Muscle layer of colon (tissue), 2 donors: Measurements from ENCODE around the gene BRD3.
"Not testable (repeated sequence)": the region's sequence is repeated elsewhere in the genome, so short reads cannot be mapped to it uniquely, and the experiment has no call there.

Experiments used
- H3K27ac ChIP-seq: one replicate; pipeline ENCODE4 v1.7.0; 2013; ENCODE audit warnings: low read depth, mild to moderate bottlenecking, low read length, moderate library complexity
- H3K27me3 ChIP-seq, 2 donors: one replicate each; pipeline ENCODE4 v1.7.0; 2013; ENCODE audit warnings: low read length in 2 of 2, mild to moderate bottlenecking in 2 of 2; ENCODE audit not compliant: insufficient read depth in 2 of 2, control insufficient read depth in 1 of 2
- H3K36me3 ChIP-seq: one replicate; pipeline ENCODE4 v1.7.0; 2013; ENCODE audit warnings: mild to moderate bottlenecking, low read length; ENCODE audit not compliant: insufficient read depth
- H3K4me1 ChIP-seq: one replicate; pipeline ENCODE4 v1.7.0; 2013; ENCODE audit warnings: mild to moderate bottlenecking, low read length; ENCODE audit not compliant: insufficient read depth
- H3K4me3 ChIP-seq, 2 donors: one replicate each; pipeline ENCODE4 v1.7.0; 2013; ENCODE audit warnings: low read length in 2 of 2, low read depth in 1 of 2, mild to moderate bottlenecking in 1 of 2, moderate library complexity in 1 of 2
- H3K9ac ChIP-seq: one replicate; pipeline ENCODE4 v1.7.0; 2013; ENCODE audit warnings: low read length
- H3K9me3 ChIP-seq: one replicate; pipeline ENCODE4 v1.7.0; 2013; ENCODE audit warnings: mild to moderate bottlenecking, low read length
- donor health status: abdominal sarcoma.
- donor health status: Adenocarcinoma of cecum.

Gene BRD3

DNA sequence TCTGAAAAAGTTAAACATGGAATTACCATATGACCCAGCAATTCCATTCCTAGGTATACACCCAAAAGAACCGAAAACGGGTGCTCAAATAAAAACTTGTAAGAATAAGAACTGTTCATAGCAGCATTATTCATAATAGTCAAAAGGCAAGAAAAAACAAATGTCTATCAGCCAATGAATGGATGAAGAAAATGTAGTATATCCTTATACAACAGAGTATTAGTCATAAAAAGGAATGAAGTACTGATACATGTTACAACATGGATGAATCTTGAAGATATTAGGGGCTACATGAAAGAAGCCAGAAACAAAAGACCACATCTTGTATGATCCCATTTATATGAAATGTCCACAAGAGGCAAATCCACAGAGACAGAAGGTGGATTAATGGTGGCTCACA lies 15.6 kb upstream of the BRD3 start:
- no peak overlapping the region for H3K9ac ChIP-seq
- no peaks in the 10 kb centered on the region for H3K27me3 ChIP-seq
- H3K27ac ChIP-seq = no peak overlapping the region
- no peak overlapping the region for H3K4me3 ChIP-seq
- H3K9me3 ChIP-seq = peaks cover 5% of the 10 kb centered on the region
- H3K36me3 ChIP-seq = no peaks in the 10 kb centered on the region
- H3K4me1 ChIP-seq = no peaks in the 10 kb centered on the region

DNA sequence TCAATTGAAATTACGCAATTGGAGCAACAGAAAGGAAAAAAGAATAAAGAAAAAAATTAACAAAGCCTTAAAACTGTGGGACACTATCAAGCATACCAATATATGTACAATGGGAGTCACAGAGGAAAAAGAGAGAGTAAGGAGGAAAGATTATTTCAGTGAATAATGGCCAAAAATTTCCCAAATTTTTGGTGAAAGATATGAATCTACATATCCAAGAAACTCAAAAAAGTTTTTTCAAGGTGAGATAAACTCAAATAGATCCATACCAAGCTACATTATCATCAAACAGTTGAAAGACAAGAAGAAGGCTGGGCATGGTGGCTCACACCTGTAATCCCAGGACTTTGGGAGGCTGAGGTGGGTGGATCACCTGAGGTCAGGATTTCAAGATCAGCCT lies 8.8 kb upstream of the BRD3 start:
- Histone ChIP-seq H3K36me3 (no peaks in the 10 kb centered on the region), H3K9me3 (peaks cover 5% of the 10 kb centered on the region), H3K27ac (no peak overlapping the region), H3K4me3 (no peak overlapping the region), H3K9ac (no peak overlapping the region), H3K4me1 (no peaks in the 10 kb centered on the region), H3K27me3 (no peaks in the 10 kb centered on the region)

DNA sequence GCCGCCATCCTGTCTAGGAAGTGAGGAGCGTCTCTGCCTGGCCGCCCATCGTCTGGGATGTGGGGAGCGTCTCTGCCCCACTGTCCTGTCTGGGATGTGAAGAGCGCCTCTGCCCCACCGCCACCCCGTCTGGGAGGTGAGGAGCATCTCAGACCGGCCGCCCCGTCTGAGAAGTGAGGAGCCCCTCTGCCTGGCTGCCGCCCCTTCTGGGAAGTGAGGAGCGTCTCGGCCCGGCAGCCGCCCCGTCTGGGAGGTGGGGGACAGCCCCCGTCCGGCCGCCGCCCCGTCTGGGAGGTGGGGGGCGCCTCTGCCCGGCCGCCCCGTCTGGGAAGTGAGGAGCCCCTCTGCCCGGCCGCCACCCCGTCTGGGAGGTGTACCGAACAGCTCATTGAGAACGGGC lies 7.9 kb upstream of the BRD3 start:
- not testable (repeated sequence) for H3K27ac ChIP-seq, H3K9me3 ChIP-seq, H3K4me1 ChIP-seq, H3K36me3 ChIP-seq, H3K27me3 ChIP-seq, H3K9ac ChIP-seq, H3K4me3 ChIP-seq

DNA sequence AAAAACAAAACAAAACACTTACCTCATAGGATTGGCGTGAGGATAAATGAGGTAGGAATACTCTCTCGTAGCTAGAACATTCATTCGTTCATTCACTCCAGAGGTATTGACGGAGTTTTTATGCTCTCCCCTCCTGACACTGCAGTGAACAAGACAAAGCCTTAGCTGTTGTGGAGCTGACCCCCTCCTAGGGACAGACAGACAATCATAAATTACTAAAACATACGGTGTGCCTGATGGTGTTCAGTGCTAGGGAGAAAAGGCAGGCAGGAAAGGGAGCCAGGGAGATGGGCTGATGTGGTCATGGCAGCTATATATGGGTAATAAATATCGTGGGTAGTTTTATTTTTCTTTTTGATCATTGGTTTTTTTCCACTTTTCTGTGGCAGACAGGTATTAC lies 5.7 kb upstream of the BRD3 start:
- Histone ChIP-seq H3K27me3 (no peaks in the 10 kb centered on the region), H3K36me3 (no peaks in the 10 kb centered on the region), H3K9me3 (no peaks in the 10 kb centered on the region), H3K4me3 (no peak overlapping the region), H3K27ac (no peak overlapping the region), H3K4me1 (peaks cover 6% of the 10 kb centered on the region), H3K9ac (no peak overlapping the region)

DNA sequence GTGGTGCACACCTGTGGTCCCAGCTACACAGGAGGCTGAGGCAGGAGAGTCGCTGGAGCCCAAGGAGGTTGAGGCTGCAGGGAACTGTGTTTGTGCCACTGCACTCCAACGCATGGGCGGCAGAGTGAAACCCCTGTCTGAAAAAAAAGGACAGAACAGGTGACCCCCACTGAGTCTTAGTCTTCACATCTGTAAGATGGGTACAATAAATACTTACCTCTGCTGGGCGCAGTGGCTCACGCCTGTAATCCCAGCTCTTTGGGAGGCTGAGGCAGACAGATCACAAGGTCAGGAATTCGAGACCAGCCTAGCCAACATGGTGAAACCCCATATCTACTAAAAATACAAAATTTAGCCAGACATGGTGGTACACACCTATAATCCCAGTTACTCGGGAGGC lies 4.9 kb upstream of the BRD3 start:
- not testable (repeated sequence) for H3K27ac ChIP-seq, H3K4me3 ChIP-seq, H3K9me3 ChIP-seq, H3K36me3 ChIP-seq, H3K27me3 ChIP-seq, H3K9ac ChIP-seq, H3K4me1 ChIP-seq

DNA sequence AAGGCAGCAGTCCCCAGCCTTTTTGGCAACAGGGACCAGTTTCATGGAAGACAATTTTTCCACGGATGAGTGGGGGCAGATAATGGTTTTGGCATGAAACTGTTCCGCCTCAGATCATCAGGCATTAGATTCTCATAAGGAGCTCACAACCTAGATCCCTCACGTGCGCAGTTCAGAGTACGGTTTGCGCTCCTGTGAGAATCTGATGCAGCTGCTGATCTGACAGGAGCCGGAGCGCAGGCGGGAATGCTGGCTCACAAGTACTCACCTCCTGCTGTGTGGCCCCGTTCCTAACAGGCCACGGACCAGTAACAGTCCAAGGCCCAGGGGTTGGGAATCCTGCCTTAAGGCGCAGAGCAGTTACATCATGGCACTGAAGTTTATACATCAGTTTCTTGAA lies 3.3 kb upstream of the BRD3 start:
- Histone ChIP-seq H3K27me3 (no peaks in the 10 kb centered on the region), H3K4me3 (no peak overlapping the region), H3K9ac (no peak overlapping the region), H3K27ac (no peak overlapping the region), H3K9me3 (no peaks in the 10 kb centered on the region), H3K4me1 (peaks cover 11% of the 10 kb centered on the region), H3K36me3 (no peaks in the 10 kb centered on the region)

DNA sequence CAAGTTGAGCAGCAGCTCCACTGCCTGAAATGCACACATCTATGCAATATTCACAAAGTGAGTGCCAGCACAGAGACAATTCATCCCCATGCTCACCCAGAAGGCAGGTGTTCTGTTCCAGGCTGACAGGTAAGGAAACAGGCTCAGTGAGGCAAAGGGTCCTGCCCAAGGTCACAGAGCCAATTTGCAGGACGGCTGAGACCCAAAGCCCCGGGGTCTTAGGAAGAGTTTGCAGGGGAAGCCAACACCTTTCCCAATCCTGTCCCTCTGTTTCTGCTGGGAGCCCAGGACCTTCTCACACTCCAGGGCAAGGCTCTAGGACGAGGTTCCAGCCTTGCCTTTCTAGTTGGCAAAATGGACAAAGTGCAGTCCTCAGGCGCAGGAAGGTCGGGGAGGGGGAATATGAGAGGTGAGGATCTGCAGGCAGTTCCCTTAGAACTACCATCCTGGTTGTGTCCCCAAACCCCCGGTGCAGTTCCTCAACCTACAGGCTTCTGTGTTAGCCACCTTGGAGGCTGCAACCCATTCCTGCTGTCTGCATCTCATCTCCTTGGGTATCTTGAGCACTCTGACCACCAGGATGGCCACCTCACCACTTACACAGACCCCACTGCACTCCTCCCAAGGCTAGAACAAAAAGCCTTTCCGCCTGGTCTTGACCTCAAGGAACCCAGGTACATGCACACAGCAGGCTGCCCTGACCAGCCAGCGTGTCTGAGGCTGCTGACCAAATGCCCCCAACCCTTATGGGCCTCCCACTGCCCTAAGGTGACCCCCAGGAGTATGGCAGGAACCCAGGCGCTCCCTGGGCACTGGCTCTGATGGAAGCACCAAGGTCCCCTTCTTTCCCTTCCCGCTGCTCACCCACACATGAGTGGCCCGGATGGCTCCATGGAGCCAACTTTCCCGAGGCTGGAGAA lies 1.9 kb upstream of the BRD3 start:
- Histone ChIP-seq H3K4me1 (peaks cover 22% of the 10 kb centered on the region), H3K9me3 (no peaks in the 10 kb centered on the region), H3K27me3 (no peaks in the 10 kb centered on the region), H3K36me3 (no peaks in the 10 kb centered on the region), H3K4me3 (no peak overlapping the region), H3K27ac (no peak overlapping the region), H3K9ac (no peak overlapping the region)

DNA sequence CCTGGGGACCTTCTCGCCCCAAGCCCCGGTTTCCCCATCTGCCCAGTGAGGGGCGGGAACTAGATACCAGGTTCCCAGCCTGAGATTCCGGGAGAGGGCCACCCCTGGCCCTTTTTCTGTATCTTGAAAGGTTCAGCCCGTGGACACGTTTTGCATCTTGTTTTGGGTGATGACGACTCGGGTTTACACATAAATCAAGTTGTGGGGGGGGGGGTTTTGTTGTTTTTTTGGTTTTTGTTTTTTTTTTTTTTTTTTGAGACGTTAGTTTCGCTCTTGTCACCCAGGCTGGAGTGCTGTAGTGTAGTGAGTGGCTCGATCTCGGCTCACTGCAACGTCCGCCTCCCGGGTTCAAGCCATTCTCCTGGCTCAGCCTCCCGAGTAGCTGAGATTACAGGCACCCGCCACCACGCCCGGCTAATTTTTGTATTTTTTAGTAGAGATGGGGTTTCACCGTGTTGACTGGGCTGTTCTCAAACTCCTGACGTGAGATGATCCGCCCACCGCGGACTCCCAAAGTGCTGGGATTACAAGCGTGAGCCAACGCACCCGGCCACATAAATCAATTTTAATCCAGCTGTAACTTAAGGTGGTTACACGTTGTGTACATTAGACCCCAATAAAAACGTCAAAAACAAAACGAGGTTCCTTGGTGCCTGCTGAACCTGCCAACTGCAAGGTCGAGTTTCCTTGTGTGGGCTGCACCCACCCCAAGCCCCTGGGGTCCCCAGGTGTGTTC lies 1.1 kb upstream of the BRD3 start:
- Histone ChIP-seq H3K27ac (peak overlapping the region; percentile 87), H3K4me3 (peak overlapping the region; percentile 73 to 87)

DNA sequence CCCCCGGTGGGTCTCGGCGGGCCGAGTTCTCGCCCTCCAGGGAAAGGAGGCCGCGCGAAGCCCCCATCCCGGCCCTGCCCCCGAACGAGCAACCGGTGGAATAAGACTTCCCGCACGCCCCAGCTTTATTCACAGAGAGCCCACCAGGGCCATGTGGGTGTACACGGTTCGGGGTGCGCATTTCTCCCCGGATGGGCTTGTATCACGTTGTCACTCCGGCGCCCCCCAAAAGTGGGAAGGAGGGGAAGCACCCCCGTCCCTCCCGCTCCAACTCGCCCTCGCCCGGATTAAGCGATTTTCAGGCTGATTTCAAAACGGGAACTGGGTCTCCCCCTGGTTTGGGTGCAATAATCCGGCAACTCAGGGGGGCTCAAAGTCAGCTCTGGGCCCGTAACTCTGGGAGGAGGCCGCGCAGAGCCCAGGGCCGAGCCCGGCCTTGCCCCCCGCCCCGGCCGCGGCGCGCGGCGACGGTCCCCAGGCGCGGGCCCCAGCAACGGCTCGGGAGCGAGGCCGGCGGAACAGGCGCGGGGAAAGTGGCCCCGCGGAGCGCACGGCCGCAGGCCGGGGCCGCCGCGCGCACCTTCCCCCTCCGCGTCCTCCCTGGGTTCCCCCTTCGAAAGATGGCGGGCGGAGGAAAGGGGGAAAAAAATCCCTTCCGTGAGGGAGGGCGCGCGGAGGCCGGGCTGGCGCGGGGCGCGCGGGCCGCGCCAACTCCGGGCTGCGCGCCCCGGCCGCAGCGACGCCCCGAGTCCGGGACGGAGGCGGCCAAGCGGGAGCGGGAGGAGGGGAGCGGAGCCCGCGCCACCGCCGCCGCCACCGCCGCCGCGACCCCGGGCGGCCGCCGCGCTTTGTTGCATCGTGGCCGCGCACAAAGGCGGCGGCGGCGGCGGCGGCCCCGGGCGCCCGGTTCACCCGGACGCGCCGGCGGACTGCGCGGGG lies 644 bp downstream of the BRD3 start:
- Histone ChIP-seq H3K27ac (peak overlapping the region; percentile 91), H3K27me3 (no peaks in the 10 kb centered on the region), H3K4me1 (peaks cover 38% of the 10 kb centered on the region), H3K36me3 (no peaks in the 10 kb centered on the region), H3K9ac (peak overlapping the region; percentile 47), H3K4me3 (peak overlapping the region; percentile 66 to 96), H3K9me3 (no peaks in the 10 kb centered on the region)

More for the DNA sequence above, 1.1 kb upstream of the BRD3 start:
- Histone ChIP-seq H3K9me3 (no peaks in the 10 kb centered on the region), H3K27me3 (no peaks in the 10 kb centered on the region), H3K36me3 (no peaks in the 10 kb centered on the region), H3K9ac (peak overlapping the region; percentile 49), H3K4me1 (peaks cover 24% of the 10 kb centered on the region)

DNA sequence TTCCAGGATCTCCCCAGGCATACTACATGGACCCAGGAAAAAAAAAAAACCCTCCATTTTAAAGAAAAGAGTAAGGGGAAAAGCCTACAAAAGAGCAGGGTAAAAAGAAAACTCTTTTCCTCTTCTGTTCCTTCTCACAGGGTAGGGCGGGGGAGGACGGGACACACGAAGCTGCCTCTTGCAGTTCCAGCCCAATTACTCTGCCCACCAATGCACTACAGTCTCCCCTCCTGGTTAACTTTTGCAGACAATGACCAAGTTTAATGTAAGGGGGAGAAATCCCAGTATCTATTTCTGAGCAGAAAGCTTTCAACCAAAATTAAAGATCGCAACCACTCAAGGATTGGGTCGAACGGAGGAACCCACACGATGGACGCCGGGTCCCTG lies 1.3 kb downstream of the BRD3 start:
- Histone ChIP-seq H3K9me3 (no peaks in the 10 kb centered on the region), H3K36me3 (no peaks in the 10 kb centered on the region), H3K4me3 (peak overlapping the region; percentile 66 to 96), H3K27ac (peak overlapping the region; percentile 91), H3K4me1 (peaks cover 44% of the 10 kb centered on the region), H3K27me3 (no peaks in the 10 kb centered on the region), H3K9ac (peak overlapping the region; percentile 47)
